Measurements from ENCODE around the gene RGSL1. TPM values are rescaled to one million over a fixed set of nuclear protein-coding genes. Genes with fewer than 3 reads are reported as not detected.

Gene RGSL1
- total and polyA plus RNA-seq, 2 donors (not counting 1 experiment from before 2014, with no cell fraction given): not detected

DNA sequence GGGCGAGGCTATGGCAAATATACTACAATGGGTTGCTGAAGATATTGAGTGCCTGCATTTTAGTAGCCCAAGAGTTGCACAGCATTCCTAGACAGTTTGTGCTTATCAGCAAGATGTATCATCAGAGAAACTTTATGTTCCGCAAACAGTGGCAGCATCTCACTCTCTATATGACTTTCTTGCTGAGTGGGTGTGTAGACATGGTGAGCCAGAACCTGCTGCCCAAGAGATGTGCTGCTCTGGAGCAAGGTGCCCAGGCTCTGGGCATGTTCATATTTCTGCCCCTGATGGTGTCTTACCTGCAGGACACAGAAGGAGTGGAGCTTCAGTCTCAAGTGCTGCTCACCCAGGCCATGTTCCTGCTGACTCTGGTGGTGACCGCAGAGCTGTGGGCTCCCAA, 8.2 kb upstream of the RGSL1 start:
- H3K4me2 ChIP-seq (ENCODE audit: extremely low read depth, insufficient read depth, low read length): no peak overlapping the region
- no peaks in the 10 kb centered on the region for H3K27me3 ChIP-seq (ENCODE audit: control insufficient read depth, insufficient read depth, low read length)
- H3K79me2 ChIP-seq (ENCODE audit: control insufficient read depth, insufficient read depth, low read length): no peaks in the 10 kb centered on the region
- no peak overlapping the region for H2AFZ ChIP-seq (ENCODE audit: low read length)
- no peak overlapping the region for H3K27ac ChIP-seq (ENCODE audit: insufficient read depth, low read length)
- no peak overlapping the region for H3K9ac ChIP-seq (ENCODE audit: insufficient read depth, low read length)
- H3K36me3 ChIP-seq (ENCODE audit: control insufficient read depth, insufficient read depth, low read length): no peaks in the 10 kb centered on the region
- TF ChIP-seq EZH2 (IDR thresholded peaks at IDR 0.05; ENCODE audit: low read length, missing control alignments): no peak
- TF ChIP-seq, protein P1, sequence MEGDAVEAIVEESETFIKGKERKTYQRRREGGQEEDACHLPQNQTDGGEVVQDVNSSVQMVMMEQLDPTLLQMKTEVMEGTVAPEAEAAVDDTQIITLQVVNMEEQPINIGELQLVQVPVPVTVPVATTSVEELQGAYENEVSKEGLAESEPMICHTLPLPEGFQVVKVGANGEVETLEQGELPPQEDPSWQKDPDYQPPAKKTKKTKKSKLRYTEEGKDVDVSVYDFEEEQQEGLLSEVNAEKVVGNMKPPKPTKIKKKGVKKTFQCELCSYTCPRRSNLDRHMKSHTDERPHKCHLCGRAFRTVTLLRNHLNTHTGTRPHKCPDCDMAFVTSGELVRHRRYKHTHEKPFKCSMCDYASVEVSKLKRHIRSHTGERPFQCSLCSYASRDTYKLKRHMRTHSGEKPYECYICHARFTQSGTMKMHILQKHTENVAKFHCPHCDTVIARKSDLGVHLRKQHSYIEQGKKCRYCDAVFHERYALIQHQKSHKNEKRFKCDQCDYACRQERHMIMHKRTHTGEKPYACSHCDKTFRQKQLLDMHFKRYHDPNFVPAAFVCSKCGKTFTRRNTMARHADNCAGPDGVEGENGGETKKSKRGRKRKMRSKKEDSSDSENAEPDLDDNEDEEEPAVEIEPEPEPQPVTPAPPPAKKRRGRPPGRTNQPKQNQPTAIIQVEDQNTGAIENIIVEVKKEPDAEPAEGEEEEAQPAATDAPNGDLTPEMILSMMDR (conservative IDR thresholded peaks at IDR 0.05 in 1 of 2, IDR thresholded peaks at IDR 0.05 in 1 of 2; ENCODE audit: low read depth in 1 of 2, low read length in 2 of 2): no peak
- no peaks in the 10 kb centered on the region for H4K20me1 ChIP-seq (ENCODE audit: control insufficient read depth, extremely low read depth, insufficient read depth, low read length)
- DNase-seq (ENCODE audit: low read depth in 2 of 2): no peak
- H3K4me3 ChIP-seq (replicated peaks in 1 of 4; ENCODE audit: control extremely low read depth in 1 of 4, insufficient read depth in 1 of 4, low read depth in 3 of 4, low read length in 4 of 4): no peak overlapping the region
- no peaks in the 10 kb centered on the region for H3K4me1 ChIP-seq (ENCODE audit: control insufficient read depth, extremely low read depth, insufficient read depth, low read length)
- no peaks in the 10 kb centered on the region for H3K9me3 ChIP-seq (ENCODE audit: control insufficient read depth, insufficient read depth, low read depth, low read length)

DNA sequence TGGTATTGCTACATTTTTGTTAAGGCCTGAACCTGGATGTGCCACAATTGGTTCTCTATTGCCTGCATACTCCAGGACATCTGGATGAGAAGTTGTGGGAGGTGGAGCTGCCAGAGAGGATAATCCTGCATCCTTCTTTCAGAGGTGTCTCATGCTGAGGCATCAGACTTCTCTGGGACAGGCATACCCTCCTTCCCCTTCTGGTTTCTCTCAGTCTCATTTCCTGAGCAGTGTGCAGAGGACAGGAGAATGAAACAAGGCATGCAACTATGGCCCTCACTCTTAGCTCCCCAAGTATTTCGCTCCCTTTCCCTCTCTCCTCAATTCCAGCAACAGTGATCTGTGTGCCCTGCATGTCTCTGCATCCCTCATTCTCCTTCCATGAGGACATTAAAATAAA, 7.6 kb upstream of the RGSL1 start:
- Histone ChIP-seq H3K4me3 (replicated peaks in 1 of 4; ENCODE audit: control extremely low read depth in 1 of 4, insufficient read depth in 1 of 4, low read depth in 3 of 4, low read length in 4 of 4) (no peak overlapping the region), H3K4me1 (ENCODE audit: control insufficient read depth, extremely low read depth, insufficient read depth, low read length) (no peaks in the 10 kb centered on the region), H3K36me3 (ENCODE audit: control insufficient read depth, insufficient read depth, low read length) (no peaks in the 10 kb centered on the region), H3K27me3 (ENCODE audit: control insufficient read depth, insufficient read depth, low read length) (no peaks in the 10 kb centered on the region), H4K20me1 (ENCODE audit: control insufficient read depth, extremely low read depth, insufficient read depth, low read length) (no peaks in the 10 kb centered on the region), H3K79me2 (ENCODE audit: control insufficient read depth, insufficient read depth, low read length) (no peaks in the 10 kb centered on the region), H3K9me3 (ENCODE audit: control insufficient read depth, insufficient read depth, low read depth, low read length) (no peaks in the 10 kb centered on the region), H3K27ac (ENCODE audit: insufficient read depth, low read length) (no peak overlapping the region), H3K4me2 (ENCODE audit: extremely low read depth, insufficient read depth, low read length) (no peak overlapping the region), H3K9ac (ENCODE audit: insufficient read depth, low read length) (no peak overlapping the region), H2AFZ (ENCODE audit: low read length) (no peak overlapping the region)
- TF ChIP-seq, protein P1 (conservative IDR thresholded peaks at IDR 0.05 in 1 of 2, IDR thresholded peaks at IDR 0.05 in 1 of 2; ENCODE audit: low read depth in 1 of 2, low read length in 2 of 2): no peak
- no peak for TF ChIP-seq EZH2 (IDR thresholded peaks at IDR 0.05; ENCODE audit: low read length, missing control alignments)
- DNase-seq (ENCODE audit: low read depth in 2 of 2): no peak

DNA sequence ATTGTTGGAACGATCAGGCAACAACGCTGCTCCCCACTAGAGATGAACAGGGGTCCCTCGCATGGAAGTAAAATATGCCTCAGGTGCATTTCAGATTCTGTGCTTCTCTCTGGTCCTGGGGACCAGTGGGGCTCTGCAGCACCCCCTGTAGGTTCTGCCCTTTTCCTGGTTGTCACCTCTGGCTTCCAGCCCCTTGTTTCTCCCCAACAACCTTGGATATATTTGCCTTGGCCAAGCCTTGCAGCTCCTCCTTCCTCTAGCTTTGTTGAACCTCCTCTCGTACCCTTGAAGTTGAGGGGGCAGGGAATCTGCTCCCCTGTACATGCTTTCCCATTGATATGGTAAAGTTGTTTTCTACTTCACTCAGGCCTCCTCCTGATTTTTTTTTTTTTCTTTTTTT, 5.4 kb upstream of the RGSL1 start:
- TF ChIP-seq EZH2 (IDR thresholded peaks at IDR 0.05; ENCODE audit: low read length, missing control alignments): no peak
- TF ChIP-seq, protein P1 (conservative IDR thresholded peaks at IDR 0.05 in 1 of 2, IDR thresholded peaks at IDR 0.05 in 1 of 2; ENCODE audit: low read depth in 1 of 2, low read length in 2 of 2): no peak
- no peaks in the 10 kb centered on the region for H3K4me1 ChIP-seq (ENCODE audit: control insufficient read depth, extremely low read depth, insufficient read depth, low read length)

More for the DNA sequence above, 5.4 kb upstream of the RGSL1 start:
- Histone ChIP-seq H3K36me3 (ENCODE audit: control insufficient read depth, insufficient read depth, low read length) (no peaks in the 10 kb centered on the region), H3K27ac (ENCODE audit: insufficient read depth, low read length) (no peak overlapping the region), H3K4me2 (ENCODE audit: extremely low read depth, insufficient read depth, low read length) (no peak overlapping the region), H3K79me2 (ENCODE audit: control insufficient read depth, insufficient read depth, low read length) (no peaks in the 10 kb centered on the region), H3K9me3 (ENCODE audit: control insufficient read depth, insufficient read depth, low read depth, low read length) (no peaks in the 10 kb centered on the region), H4K20me1 (ENCODE audit: control insufficient read depth, extremely low read depth, insufficient read depth, low read length) (no peaks in the 10 kb centered on the region), H3K4me3 (replicated peaks in 1 of 4; ENCODE audit: control extremely low read depth in 1 of 4, insufficient read depth in 1 of 4, low read depth in 3 of 4, low read length in 4 of 4) (no peak overlapping the region), H2AFZ (ENCODE audit: low read length) (no peak overlapping the region), H3K9ac (ENCODE audit: insufficient read depth, low read length) (no peak overlapping the region), H3K27me3 (ENCODE audit: control insufficient read depth, insufficient read depth, low read length) (no peaks in the 10 kb centered on the region)
- DNase-seq (ENCODE audit: low read depth in 2 of 2): no peak

Data from fibroblast of lung (primary cell).